B cell (primary cell): ENCODE measurements around the gene AMZ2. TPM values are rescaled to one million over a fixed set of nuclear protein-coding genes. Genes with fewer than 3 reads are reported as not detected.
"Not testable (repeated sequence)": the region's sequence is repeated elsewhere in the genome, so short reads cannot be mapped to it uniquely, and the experiment has no call there.

ENCODE experiments used
- ATAC-seq: fragments of 200-7000 bp; cut with Tn5 transposase; one replicate; pipeline ENCODE4 v1.10.0; 2021; ENCODE audit warnings: low read depth, mild to moderate bottlenecking, moderate number of reproducible peaks, moderate library complexity
- CTCF ChIA-PET: fragments of 350-600 bp; sonication (Branson Sonifier 250); formaldehyde crosslinking; loops from one replicate; lab custom pipeline; 2021; ENCODE audit warnings: antibody characterized with exemption, inconsistent platforms; lab: Charles Lee
- POLR2A ChIA-PET: fragments of 350-600 bp; sonication (Branson Sonifier 250); formaldehyde crosslinking; loops from one replicate; lab custom pipeline; 2021; ENCODE audit warnings: antibody characterized with exemption; lab: Charles Lee
- DNase-seq: peaks from one replicate; pipeline ENCODE4 v3.0.0; 2013
- H2AFZ ChIP-seq: 2 replicates; pipeline ENCODE4 v1.6.1; 2012; ENCODE audit warnings: mild to moderate bottlenecking, low read depth, low read length; ENCODE audit not compliant: insufficient read depth, poor library complexity, severe bottlenecking
- H3K27ac ChIP-seq, 2 donors: 1 replicate in 1 of 2; 2 replicates in 1 of 2; pipeline ENCODE4 v1.5.1; 2012 to 2013; ENCODE audit warnings: low read length in 2 of 2, mild to moderate bottlenecking in 2 of 2, moderate library complexity in 1 of 2
- H3K27me3 ChIP-seq, 4 experiments: fragments of 200-600 bp in 1 of 4; sonication (generic) in 1 of 4; replicated peaks in 1 of 4; 1 replicate in 2 of 4; 2 replicates in 2 of 4; pipeline versions ENCODE4 v1.6.1 to v1.7.0; 2013 to 2016; ENCODE audit warnings: low read length in 3 of 4, mild to moderate bottlenecking in 2 of 4, mixed read lengths in 1 of 4, moderate library complexity in 1 of 4; ENCODE audit not compliant: insufficient read depth in 4 of 4, control insufficient read depth in 3 of 4; ENCODE audit errors: control extremely low read depth in 1 of 4
- H3K36me3 ChIP-seq, 2 experiments: replicated peaks in 1 of 2; 1 replicate in 1 of 2; 2 replicates in 1 of 2; pipeline versions ENCODE4 v1.6.1 to v1.7.1; 2013; ENCODE audit warnings: low read length in 1 of 2; ENCODE audit not compliant: insufficient read depth in 2 of 2, control insufficient read depth in 1 of 2; ENCODE audit errors: control extremely low read depth in 1 of 2, extremely low read depth in 1 of 2
- H3K4me1 ChIP-seq, 2 donors: fragments of 200-600 bp in 1 of 2; sonication (generic) in 1 of 2; 1 replicate in 1 of 2; 2 replicates in 1 of 2; pipeline versions ENCODE4 v1.5.1 to v1.6.1; 2013 to 2017; ENCODE audit warnings: low read length in 2 of 2; ENCODE audit not compliant: control insufficient read depth in 2 of 2, insufficient read depth in 2 of 2
- H3K4me2 ChIP-seq: replicated peaks from 2 replicates; pipeline ENCODE3; 2012; ENCODE audit warnings: mild to moderate bottlenecking, low read depth, low read length; ENCODE audit not compliant: poor library complexity, severe bottlenecking
- H3K4me3 ChIP-seq, 5 experiments: fragments of 200-600 bp in 1 of 5; sonication (generic) in 1 of 5; 1 replicate in 3 of 5; 2 replicates in 2 of 5; pipeline versions ENCODE4 v1.5.1 to v1.7.0; 2011 to 2016; ENCODE audit warnings: low read length in 4 of 5, mild to moderate bottlenecking in 4 of 5, low read depth in 2 of 5, control low read depth in 1 of 5, moderate library complexity in 1 of 5; ENCODE audit not compliant: insufficient read depth in 1 of 5; ENCODE audit errors: control extremely low read depth in 1 of 5, extremely low read depth in 1 of 5
- H3K79me2 ChIP-seq: fragments of 200-600 bp; sonication (generic); one replicate; pipeline ENCODE4 v1.6.0; 2016; ENCODE audit warnings: low read length; ENCODE audit not compliant: control insufficient read depth, insufficient read depth
- H3K9ac ChIP-seq: fragments of 200-600 bp; sonication (generic); 2 replicates; pipeline ENCODE4 v1.6.1; 2017; ENCODE audit warnings: mild to moderate bottlenecking, low read length, moderate library complexity
- H3K9me3 ChIP-seq, 3 donors: one replicate each; pipeline versions ENCODE4 v1.6.1 to v1.7.1; 2013; ENCODE audit warnings: low read length in 2 of 3; ENCODE audit not compliant: control insufficient read depth in 2 of 3, insufficient read depth in 1 of 3; ENCODE audit errors: control extremely low read depth in 1 of 3
- H4K20me1 ChIP-seq: 2 replicates; pipeline ENCODE4 v1.6.0; 2012; ENCODE audit warnings: mild to moderate bottlenecking, low read length; ENCODE audit not compliant: insufficient read depth, control insufficient read depth, poor library complexity, severe bottlenecking
- H3K27ac Mint-ChIP-seq: one replicate; pipeline ENCODE4 v1.8.0; 2021; ENCODE audit warnings: mixed read lengths
- H3K27me3 Mint-ChIP-seq: one replicate; pipeline ENCODE4 v1.8.0; 2021; ENCODE audit warnings: mixed read lengths
- H3K4me1 Mint-ChIP-seq: one replicate; pipeline ENCODE4 v1.8.0; 2021; ENCODE audit warnings: mixed read lengths
- H3K4me3 Mint-ChIP-seq: one replicate; pipeline ENCODE4 v1.8.0; 2021; ENCODE audit warnings: mixed read lengths
- H3K9me3 Mint-ChIP-seq: one replicate; pipeline ENCODE4 v1.8.0; 2022; ENCODE audit warnings: mixed read lengths; ENCODE audit not compliant: insufficient read depth
- CTCF ChIP-seq: fragments of 200-600 bp; IDR thresholded peaks from one replicate; pipeline ENCODE4 v1.8.0; 2022; ENCODE audit warnings: antibody characterized with exemption, mild to moderate bottlenecking
- EZH2 ChIP-seq: IDR thresholded peaks from 2 replicates; pipeline ENCODE4 v1.6.1; 2012; ENCODE audit warnings: borderline replicate concordance, low read depth, mild to moderate bottlenecking, moderate library complexity, low read length; ENCODE audit not compliant: insufficient read depth, poor library complexity, severe bottlenecking
- WGBS: methylation state at CpG from one replicate; pipeline ENCODE4 v1.1.5; 2013; ENCODE audit warnings: missing lambda C conversion rate; ENCODE audit not compliant: insufficient coverage; 5-methylcytosine and 5-hydroxymethylcytosine counted together
- intact Hi-C: fragments of 100-400 bp; cut with micrococcal nuclease; formaldehyde crosslinking; loops from one replicate; pipeline ENCODE4 v1.10.0; 2022
- polyA plus RNA-seq: library from polyadenylated mRNA; depleted of rRNA; stranded (reverse); fragments of >200 nt; gene quantifications from 2 replicates; pipeline ENCODE4 v1.2.3, GENCODE V29; 2012
- total RNA-seq, 2 donors: library from RNA; stranded (reverse); fragments of 120-200 nt in 1 of 2; gene quantifications; 1 replicate in 1 of 2; 2 replicates in 1 of 2; pipeline versions ENCODE4 v1.2.3 to v1.2.4, GENCODE V29; 2013 to 2022

Gene AMZ2
- total and polyA plus RNA-seq, 2 donors (not counting 1 experiment from before 2014, with no cell fraction given): 64.1 to 70.7 TPM

GRCh38 chr17:68277807-68278206 lies 30.0 kb downstream of the AMZ2 start:
- no peak overlapping the region for H2AFZ ChIP-seq
- H3K4me3 Mint-ChIP-seq: no peak overlapping the region
- H3K36me3 ChIP-seq: peaks cover 4% of the 10 kb centered on the region in 2 experiments
- ATAC-seq: no peak
- no peak overlapping the region for H3K4me3 ChIP-seq
- H3K27me3 ChIP-seq: no peaks in the 10 kb centered on the region
- H3K4me1 Mint-ChIP-seq: no peaks in the 10 kb centered on the region
- H3K4me2 ChIP-seq: no peak overlapping the region
- 98% methylated on average over 4 of the region's 5 CpGs for WGBS
- DNase-seq: no peak
- H3K9me3 ChIP-seq: peaks cover 0 to 3% (median 0%) of the 10 kb centered on the region in 3 donors
- peaks cover 4% of the 10 kb centered on the region for H3K9me3 Mint-ChIP-seq
- CTCF ChIA-PET: interaction anchor here (1.1 kb wide), 1 partner anchor 14 kb away, joined by 3 read pairs; no protein-coding TSS in a partner anchor
- H3K9ac ChIP-seq: no peak overlapping the region
- no peak for TF ChIP-seq CTCF
- no peak for TF ChIP-seq EZH2
- H4K20me1 ChIP-seq: no peaks in the 10 kb centered on the region
- no peak overlapping the region for H3K27ac Mint-ChIP-seq
- POLR2A ChIA-PET: no interaction called here
- H3K79me2 ChIP-seq: no peaks in the 10 kb centered on the region
- H3K4me1 ChIP-seq: no peaks in the 10 kb centered on the region
- no peak overlapping the region for H3K27ac ChIP-seq
- no peaks in the 10 kb centered on the region for H3K27me3 Mint-ChIP-seq
- intact Hi-C loops: no loop called here

- POLR2A ChIA-PET, H3K4me3 ChIP-seq, ATAC-seq, H3K9me3 Mint-ChIP-seq, H2AFZ ChIP-seq, intact Hi-C loops, H3K4me1 Mint-ChIP-seq, H3K27ac Mint-ChIP-seq, H3K9ac ChIP-seq, H3K27me3 ChIP-seq, H3K79me2 ChIP-seq, H3K27me3 Mint-ChIP-seq, H3K4me2 ChIP-seq, H3K27ac ChIP-seq, DNase-seq, H3K9me3 ChIP-seq, H3K4me1 ChIP-seq, H4K20me1 ChIP-seq, H3K36me3 ChIP-seq, CTCF ChIA-PET, H3K4me3 Mint-ChIP-seq: not testable (repeated sequence)
- WGBS: no CpG with 5 or more reads among the region's 6 CpGs
These were observed 34.1 kb downstream of the AMZ2 start for GRCh38 chr17:68281965-68282364.
